Common myeloid progenitor, CD34-positive (primary cell): ENCODE measurements around the gene VWA3A.

Experiments used
- CTCF ChIA-PET: fragments of 350-600 bp; sonication (Branson Sonifier 250); formaldehyde crosslinking; loops from one replicate; lab custom pipeline; 2021; ENCODE audit warnings: antibody characterized with exemption; lab: Charles Lee
- POLR2A ChIA-PET: fragments of 350-600 bp; sonication (Branson Sonifier 250); formaldehyde crosslinking; loops from one replicate; lab custom pipeline; 2021; ENCODE audit warnings: antibody characterized with exemption; lab: Charles Lee
- DNase-seq, 3 donors: peaks; one replicate each; pipeline versions ENCODE4 v3.0.0 to v3.0.0-alpha.2; 2013
- H3K27ac ChIP-seq, 2 experiments: 1 replicate in 1 of 2; 2 replicates in 1 of 2; pipeline ENCODE4 v1.7.0; 2013; ENCODE audit warnings: inconsistent platforms in 2 of 2, low read length in 2 of 2, mild to moderate bottlenecking in 2 of 2, low read depth in 1 of 2, moderate library complexity in 1 of 2; ENCODE audit not compliant: severe bottlenecking in 2 of 2, insufficient read depth in 1 of 2, poor library complexity in 1 of 2
- H3K27me3 ChIP-seq, 5 experiments: replicated peaks in 2 of 5; 1 replicate in 3 of 5; 2 replicates in 2 of 5; pipeline versions ENCODE4 v1.6.1 to v1.7.0; 2013; ENCODE audit warnings: low read length in 4 of 5, mild to moderate bottlenecking in 2 of 5, moderate library complexity in 2 of 5, inconsistent platforms in 1 of 5; ENCODE audit not compliant: insufficient read depth in 5 of 5, control insufficient read depth in 4 of 5
- H3K36me3 ChIP-seq, 4 experiments: 1 replicate in 2 of 4; 2 replicates in 2 of 4; pipeline versions ENCODE4 v1.6.1 to v1.7.0; 2013; ENCODE audit warnings: low read length in 3 of 4, control low read depth in 1 of 4, mild to moderate bottlenecking in 1 of 4; ENCODE audit not compliant: control insufficient read depth in 4 of 4, insufficient read depth in 4 of 4
- H3K4me1 ChIP-seq, 4 experiments: 1 replicate in 3 of 4; 2 replicates in 1 of 4; pipeline versions ENCODE4 v1.6.1 to v1.7.1; 2013; ENCODE audit warnings: low read length in 3 of 4, mild to moderate bottlenecking in 3 of 4, control low read depth in 1 of 4, inconsistent platforms in 1 of 4, moderate library complexity in 1 of 4; ENCODE audit not compliant: control insufficient read depth in 4 of 4, insufficient read depth in 4 of 4; ENCODE audit errors: control extremely low read depth in 1 of 4
- H3K4me3 ChIP-seq, 7 experiments: 1 replicate in 4 of 7; 2 replicates in 3 of 7; pipeline versions ENCODE4 v1.5.1 to v1.7.0; 2013; ENCODE audit warnings: mild to moderate bottlenecking in 7 of 7, low read length in 6 of 7, moderate library complexity in 6 of 7, inconsistent platforms in 2 of 7, low read depth in 2 of 7, control low read depth in 1 of 7; ENCODE audit not compliant: insufficient read depth in 4 of 7, control insufficient read depth in 1 of 7; ENCODE audit errors: extremely low read depth in 1 of 7
- H3K9me3 ChIP-seq, 5 experiments: 1 replicate in 4 of 5; 2 replicates in 1 of 5; pipeline versions ENCODE4 v1.6.1 to v1.7.1; 2013; ENCODE audit warnings: low read length in 4 of 5, mild to moderate bottlenecking in 2 of 5, inconsistent platforms in 1 of 5, low read depth in 1 of 5, moderate library complexity in 1 of 5; ENCODE audit not compliant: control insufficient read depth in 4 of 5, insufficient read depth in 2 of 5; ENCODE audit errors: control extremely low read depth in 1 of 5
- WGBS: methylation state at CpG from one replicate; pipeline ENCODE4 v1.1.5; 2013; ENCODE audit not compliant: insufficient coverage; 5-methylcytosine and 5-hydroxymethylcytosine counted together

The VWA3A gene

GRCh38 chr16:22206013-22206841, 113.9 kb downstream of the VWA3A start, which contains the start of gene EEF2K:
TSS of gene EEF2K (plus strand) at chr16:22206278. CDS start at chr16:22225730, 19,452 bp downstream.
- peak; percentile 88 to 90 (median 88) for DNase-seq
- H3K27me3 ChIP-seq = no peaks in the 10 kb centered on the region
- peaks cover 0 to 19% (median 6%) of the 10 kb centered on the region in 4 experiments for H3K36me3 ChIP-seq
- ChIA-PET POLR2A (interaction anchor here (0.6 to 0.9 kb wide), 2 partner anchors 29 to 67 kb away, joined by 3 read pairs; no protein-coding TSS in a partner anchor), CTCF (interaction anchor here (0.6 to 4.4 kb wide), 7 partner anchors 8 to 62 kb away, joined by 3 to 45 read pairs (median 3); no protein-coding TSS in a partner anchor)
- peak within 1 kb of the TSS; percentile 9 to 80 for H3K27ac ChIP-seq
- peaks cover 0 to 6% (median 2%) of the 10 kb centered on the region in 5 experiments for H3K9me3 ChIP-seq
- WGBS = under 1% methylated on average over 58 of the region's 74 CpGs
- H3K4me1 ChIP-seq = peaks cover 3 to 32% (median 20%) of the 10 kb centered on the region in 4 experiments
- peak within 1 kb of the TSS; percentile 67 to 97 (median 86) for H3K4me3 ChIP-seq
